ENCODE data around the gene ATF6B. TPM values are rescaled to one million over a fixed set of nuclear protein-coding genes. Genes with fewer than 3 reads are reported as not detected.

The ATF6B gene
- total RNA-seq, 1 experiment from 2014 or later, result 45.3 TPM

- Histone ChIP-seq H3K23me2 (ENCODE audit: insufficient read length, low read depth, low read length, poor library complexity, severe bottlenecking) (no peaks in the 10 kb centered on the region), H2BK120ac (ENCODE audit: low read depth, low read length, poor library complexity, severe bottlenecking) (no peak overlapping the region), H2BK5ac (ENCODE audit: insufficient read length, low read length) (no peak overlapping the region), H4K91ac (ENCODE audit: insufficient read length, low read depth, low read length) (no peak overlapping the region), H3K27ac (ENCODE audit: insufficient read length, low read depth, low read length) (no peak overlapping the region), H2AK5ac (ENCODE audit: insufficient read length, low read length) (no peak overlapping the region), H3K14ac (ENCODE audit: insufficient read depth, low read length) (no peak overlapping the region; the same call in 1 of the 2 replicates), H3T11ph (ENCODE audit: low read length) (no peak overlapping the region), H4K5ac (ENCODE audit: insufficient read length, low read depth, low read length) (no peak overlapping the region), H3K4me1 (ENCODE audit: insufficient read depth, low read length) (no peaks in the 10 kb centered on the region), H3K9ac (ENCODE audit: extremely low read depth, insufficient read length, low read length) (no peak overlapping the region), H3K4ac (ENCODE audit: low read depth, low read length) (no peak overlapping the region), H3K79me2 (ENCODE audit: insufficient read depth, low read length) (no peaks in the 10 kb centered on the region), H4K8ac (replicated peaks; ENCODE audit: insufficient read length, low read depth, low read length) (no peak overlapping the region), H3K4me2 (ENCODE audit: insufficient read depth, insufficient read length, low read length) (no peak overlapping the region), H3K23ac (ENCODE audit: insufficient read length, low read depth, low read length) (no peak overlapping the region), H2AFZ (ENCODE audit: low read length) (no peak overlapping the region), H3K18ac (ENCODE audit: insufficient read length, low read depth, low read length) (no peak overlapping the region), H2BK15ac (ENCODE audit: low read depth, low read length) (no peak overlapping the region), H3K79me1 (ENCODE audit: insufficient read depth, low read depth, low read length, poor library complexity, severe bottlenecking) (no peaks in the 10 kb centered on the region), H3K56ac (ENCODE audit: insufficient read length, low read depth, low read length) (no peak overlapping the region), H2BK12ac (ENCODE audit: insufficient read length, low read depth, low read length) (no peak overlapping the region), H2BK20ac (ENCODE audit: low read depth, low read length, poor library complexity, severe bottlenecking) (no peak overlapping the region), H3K9me3 (ENCODE audit: control insufficient read depth, low read depth, low read length) (no peaks in the 10 kb centered on the region), H4K20me1 (ENCODE audit: control insufficient read depth, insufficient read depth, insufficient read length) (no peaks in the 10 kb centered on the region), H3K27me3 (ENCODE audit: insufficient read depth, low read length) (no peaks in the 10 kb centered on the region)
- Mint-ChIP-seq H3K27me3 (ENCODE audit: low read depth) (peaks cover 2% of the 10 kb centered on the region), H3K4me1 (peaks cover 19 to 25% of the 10 kb centered on the region in 2 experiments), H3K4me3 (no peak overlapping the region), H3K36me3 (ENCODE audit: insufficient read depth in 1 of 3, low read depth in 3 of 3) (no peaks in the 10 kb centered on the region; a peak in 1 of 7 replicates), H3K9me3 (no peaks in the 10 kb centered on the region), H3K27ac (peak overlapping the region in 2 of 3 experiments; percentile 13 to 78; a peak in 3 of 7 replicates)
- no peak for DNase-seq
- no CpG with 5 or more reads among the region's 3 CpGs for WGBS (ENCODE audit: extremely low coverage, insufficient read length, low lambda C conversion rate)
- TF ChIP-seq CTCF (conservative IDR thresholded peaks at IDR 0.05), result no peak
Observed at GRCh38 chr6:32075781-32076180, 52.3 kb downstream of the ATF6B start.

All from H9 (cell line).